ENCODE results near the gene MIF. TPM values are rescaled to one million over a fixed set of nuclear protein-coding genes. Genes with fewer than 3 reads are reported as not detected.

The MIF gene
- polyA plus RNA-seq (2012; ENCODE audit: insufficient read depth, insufficient read length, low read depth): 3,280 TPM

- Histone ChIP-seq H3K4me3 (ENCODE audit: low read depth, low read length) (peak within 1 kb of the TSS; percentile 94), H3K4me1 (peaks cover 21% of the 10 kb centered on the region), H3K27me3 (no peaks in the 10 kb centered on the region)
Observed at GRCh38 chr22:23893945-23894709, at the start of gene MIF. MIF (plus strand) TSS chr22:23894383; CDS start chr22:23894475, 92 bp downstream.

DNA sequence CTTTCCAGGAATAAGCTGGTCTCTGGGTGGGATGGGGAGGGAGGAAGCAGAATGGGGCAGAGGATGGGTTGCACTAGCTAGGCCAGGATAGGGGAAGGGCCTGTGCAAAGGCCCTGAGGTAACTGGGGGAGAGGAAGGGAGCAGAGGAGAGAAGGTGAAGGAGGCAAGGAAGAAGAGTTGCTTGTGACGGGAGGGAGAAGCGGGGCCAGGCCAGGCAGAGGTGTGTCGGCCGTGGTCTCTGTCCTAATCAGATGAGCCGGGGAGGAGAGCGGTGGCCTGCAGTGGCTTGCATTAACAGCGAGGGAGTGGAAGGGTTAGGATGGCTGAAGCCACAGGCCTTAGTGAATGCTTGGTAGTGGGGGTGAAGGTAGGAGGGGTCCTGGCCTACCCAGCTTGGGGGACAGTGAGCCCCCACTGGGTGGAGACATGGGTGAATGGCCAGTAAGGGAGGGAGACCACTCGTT lies 49.4 kb upstream of the MIF start:
- H3K4me3 ChIP-seq (ENCODE audit: low read depth, low read length): no peak overlapping the region
- no peaks in the 10 kb centered on the region for H3K9me3 ChIP-seq
- H3K4me1 ChIP-seq: peaks cover 7% of the 10 kb centered on the region
- H3K27me3 ChIP-seq: no peaks in the 10 kb centered on the region
- DNase-seq: no peak
- TF ChIP-seq, protein P1, sequence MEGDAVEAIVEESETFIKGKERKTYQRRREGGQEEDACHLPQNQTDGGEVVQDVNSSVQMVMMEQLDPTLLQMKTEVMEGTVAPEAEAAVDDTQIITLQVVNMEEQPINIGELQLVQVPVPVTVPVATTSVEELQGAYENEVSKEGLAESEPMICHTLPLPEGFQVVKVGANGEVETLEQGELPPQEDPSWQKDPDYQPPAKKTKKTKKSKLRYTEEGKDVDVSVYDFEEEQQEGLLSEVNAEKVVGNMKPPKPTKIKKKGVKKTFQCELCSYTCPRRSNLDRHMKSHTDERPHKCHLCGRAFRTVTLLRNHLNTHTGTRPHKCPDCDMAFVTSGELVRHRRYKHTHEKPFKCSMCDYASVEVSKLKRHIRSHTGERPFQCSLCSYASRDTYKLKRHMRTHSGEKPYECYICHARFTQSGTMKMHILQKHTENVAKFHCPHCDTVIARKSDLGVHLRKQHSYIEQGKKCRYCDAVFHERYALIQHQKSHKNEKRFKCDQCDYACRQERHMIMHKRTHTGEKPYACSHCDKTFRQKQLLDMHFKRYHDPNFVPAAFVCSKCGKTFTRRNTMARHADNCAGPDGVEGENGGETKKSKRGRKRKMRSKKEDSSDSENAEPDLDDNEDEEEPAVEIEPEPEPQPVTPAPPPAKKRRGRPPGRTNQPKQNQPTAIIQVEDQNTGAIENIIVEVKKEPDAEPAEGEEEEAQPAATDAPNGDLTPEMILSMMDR (IDR thresholded peaks at IDR 0.05; ENCODE audit: low read depth, low read length): no peak
- no peaks in the 10 kb centered on the region for H3K36me3 ChIP-seq

More at GRCh38 chr22:23893945-23894709, at the start of gene MIF:
- no peaks in the 10 kb centered on the region for H3K9me3 ChIP-seq
- peak; percentile 99 for DNase-seq
- TF ChIP-seq, protein P1 (IDR thresholded peaks at IDR 0.05; ENCODE audit: low read depth, low read length): peak; percentile 80
- peaks cover 27% of the 10 kb centered on the region for H3K36me3 ChIP-seq

DNA sequence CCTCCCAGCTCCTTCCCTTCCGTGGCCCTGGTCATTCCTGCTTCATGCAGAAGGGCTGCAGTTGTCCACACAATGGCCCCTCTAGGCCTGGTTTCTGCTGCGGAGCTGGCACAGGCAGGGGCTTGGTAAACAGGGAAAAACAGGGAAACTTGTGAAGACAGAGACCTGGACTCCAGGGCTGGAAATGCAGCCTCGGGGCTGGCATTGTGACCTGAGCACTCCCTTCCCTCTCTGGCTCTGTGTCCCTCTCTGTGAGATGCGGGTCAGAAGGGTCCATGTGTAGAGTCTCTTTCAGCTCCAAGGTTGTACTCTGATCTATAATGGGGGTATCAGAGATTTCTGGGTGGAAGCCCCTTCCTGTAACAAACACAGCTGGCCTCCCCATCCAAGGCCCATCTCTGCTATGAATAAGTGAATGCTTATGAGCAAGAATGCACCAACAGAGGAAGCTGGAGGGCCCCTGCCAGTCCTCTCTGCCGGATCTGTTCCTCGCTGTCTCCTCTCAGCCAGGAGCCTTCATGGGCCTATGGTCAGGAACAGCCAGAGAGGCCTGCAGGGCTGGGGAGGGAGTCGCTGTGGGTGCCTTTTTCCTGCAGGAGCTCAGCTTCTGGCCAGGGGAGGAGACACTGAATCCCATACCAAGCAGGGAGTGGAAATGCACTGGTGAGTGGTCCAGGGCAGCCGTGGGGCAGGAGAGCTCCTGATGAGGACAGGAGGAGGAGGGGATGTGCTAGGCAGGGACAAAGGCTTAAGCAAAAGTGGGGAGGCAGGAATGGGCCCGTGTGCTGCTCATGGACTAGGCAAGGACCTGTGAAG lies 48.7 kb upstream of the MIF start:
- H3K27me3 ChIP-seq: no peaks in the 10 kb centered on the region
- peaks cover 7% of the 10 kb centered on the region for H3K4me1 ChIP-seq
- no peak for DNase-seq
- no peaks in the 10 kb centered on the region for H3K9me3 ChIP-seq
- TF ChIP-seq, protein P1 (IDR thresholded peaks at IDR 0.05; ENCODE audit: low read depth, low read length): no peak
- H3K4me3 ChIP-seq (ENCODE audit: low read depth, low read length): no peak overlapping the region
- no peaks in the 10 kb centered on the region for H3K36me3 ChIP-seq

DNA sequence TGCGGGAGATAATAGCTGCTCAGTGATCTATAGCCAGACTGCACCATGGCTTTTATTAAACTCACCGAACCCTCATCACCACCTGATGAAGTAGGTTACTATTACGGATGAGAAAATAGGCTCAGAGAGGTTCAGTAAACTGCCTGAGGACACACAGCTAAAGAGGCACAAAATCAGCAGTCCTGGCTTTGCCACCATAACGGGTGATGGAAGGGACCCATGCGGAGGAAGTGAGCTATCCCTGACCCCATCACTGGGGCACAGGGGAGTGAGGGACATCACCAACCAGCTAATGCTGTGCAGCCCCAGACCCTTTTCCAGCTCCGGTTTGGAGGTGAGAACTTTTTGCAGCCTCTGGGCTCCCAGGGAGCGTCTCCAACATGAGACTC lies 48.1 kb upstream of the MIF start:
- no peak for DNase-seq
- TF ChIP-seq, protein P1 (IDR thresholded peaks at IDR 0.05; ENCODE audit: low read depth, low read length): no peak
- no peak overlapping the region for H3K4me3 ChIP-seq (ENCODE audit: low read depth, low read length)
- no peaks in the 10 kb centered on the region for H3K27me3 ChIP-seq
- peaks cover 7% of the 10 kb centered on the region for H3K4me1 ChIP-seq
- no peaks in the 10 kb centered on the region for H3K36me3 ChIP-seq
- H3K9me3 ChIP-seq: no peaks in the 10 kb centered on the region

- no peak for DNase-seq
- H3K36me3 ChIP-seq: no peaks in the 10 kb centered on the region
- peaks cover 7% of the 10 kb centered on the region for H3K4me1 ChIP-seq
- H3K9me3 ChIP-seq: no peaks in the 10 kb centered on the region
- TF ChIP-seq, protein P1 (IDR thresholded peaks at IDR 0.05; ENCODE audit: low read depth, low read length): no peak
- H3K27me3 ChIP-seq: no peaks in the 10 kb centered on the region
- no peak overlapping the region for H3K4me3 ChIP-seq (ENCODE audit: low read depth, low read length)
Observed at GRCh38 chr22:23847310-23847920, 46.8 kb upstream of the MIF start.
